DMS114 treated with DMSO at 0.1 percent for 48 hours (cell line): ENCODE data around the gene DENND6B.

Experiments
- DNase-seq: peaks from one replicate; lab custom pipeline; 2025; ENCODE audit not compliant: unreplicated experiment; lab: John Stamatoyannopoulos, UW

Gene DENND6B

GRCh38 chr22:50304528-50305392 is 22.1 kb downstream of the DENND6B start:
- no peak for DNase-seq

- DNase-seq, result no peak
These were observed 22.8 kb downstream of the DENND6B start for GRCh38 chr22:50303848-50304527.

GRCh38 chr22:50303515-50303847 is 23.3 kb downstream of the DENND6B start:
- DNase-seq, result no peak

GRCh38 chr22:50302564-50302963 is 24.2 kb downstream of the DENND6B start:
- DNase-seq, result no peak

- no peak for DNase-seq
These were observed 24.7 kb downstream of the DENND6B start for GRCh38 chr22:50302041-50302541.

GRCh38 chr22:50301581-50301991 is 25.2 kb downstream of the DENND6B start:
- no peak for DNase-seq

- no peak for DNase-seq
These were observed 26.1 kb downstream of the DENND6B start for GRCh38 chr22:50300620-50301257.

- no peak for DNase-seq
These were observed 26.8 kb downstream of the DENND6B start for GRCh38 chr22:50299785-50300619.

- DNase-seq, result no peak
These were observed 27.7 kb downstream of the DENND6B start for GRCh38 chr22:50298937-50299784.

GRCh38 chr22:50298266-50298637 is 28.6 kb downstream of the DENND6B start:
- no peak for DNase-seq

- no peak for DNase-seq
These were observed 29.1 kb downstream of the DENND6B start for GRCh38 chr22:50297510-50298265.

GRCh38 chr22:50296658-50297490 is 29.9 kb downstream of the DENND6B start:
- DNase-seq, result no peak

- no peak for DNase-seq
These were observed 32.5 kb downstream of the DENND6B start for GRCh38 chr22:50294319-50294656.

GRCh38 chr22:50293441-50294318 is 33.1 kb downstream of the DENND6B start:
- no peak for DNase-seq

- no peak for DNase-seq
These were observed 34.0 kb downstream of the DENND6B start for GRCh38 chr22:50292643-50293440.

- no peak for DNase-seq
These were observed 36.7 kb downstream of the DENND6B start for GRCh38 chr22:50289942-50290630.
